ENCODE measurements around the gene ELOB. TPM values are rescaled to one million over a fixed set of nuclear protein-coding genes. Genes with fewer than 3 reads are reported as not detected.

ELOB gene
- total and polyA plus RNA-seq, 7 donors = 226 to 660 (median 317) TPM

DNA sequence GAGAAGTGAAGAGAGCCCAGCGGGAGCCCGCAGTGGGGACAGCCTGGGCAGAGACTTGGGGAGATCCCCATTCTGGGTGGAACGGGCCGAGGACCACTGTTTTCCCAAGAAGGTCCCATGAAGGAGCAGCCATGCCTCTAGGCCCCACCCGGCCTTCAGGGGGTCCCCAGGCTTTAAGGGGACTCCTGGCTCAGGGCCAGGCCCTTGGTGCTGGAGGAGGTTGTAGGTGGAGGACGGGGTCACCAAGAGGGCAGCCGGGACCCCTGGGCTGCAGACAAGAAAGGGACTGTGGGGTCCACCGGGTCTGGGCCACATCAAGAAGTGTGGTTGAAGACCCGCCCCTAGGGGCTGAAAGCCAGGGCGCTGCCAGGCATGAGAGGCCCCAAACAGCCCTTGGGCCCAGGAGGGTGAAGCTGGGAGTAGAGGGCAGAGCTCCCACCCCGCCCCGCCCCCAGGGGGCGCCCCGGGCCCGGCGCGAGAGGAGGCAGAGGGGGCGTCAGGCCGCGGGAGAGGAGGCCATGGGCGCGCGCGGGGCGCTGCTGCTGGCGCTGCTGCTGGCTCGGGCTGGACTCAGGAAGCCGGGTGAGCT lies 39.8 kb upstream of the ELOB start, which contains the start of gene PRSS21:
TSS of gene PRSS21 (plus strand) at position 487 of the 589 bp plus-strand sequence. CDS start at position 519, 32 bp downstream.
- DNase-seq (no peak), ATAC-seq (no peak)
- TF ChIP-seq, protein P1, sequence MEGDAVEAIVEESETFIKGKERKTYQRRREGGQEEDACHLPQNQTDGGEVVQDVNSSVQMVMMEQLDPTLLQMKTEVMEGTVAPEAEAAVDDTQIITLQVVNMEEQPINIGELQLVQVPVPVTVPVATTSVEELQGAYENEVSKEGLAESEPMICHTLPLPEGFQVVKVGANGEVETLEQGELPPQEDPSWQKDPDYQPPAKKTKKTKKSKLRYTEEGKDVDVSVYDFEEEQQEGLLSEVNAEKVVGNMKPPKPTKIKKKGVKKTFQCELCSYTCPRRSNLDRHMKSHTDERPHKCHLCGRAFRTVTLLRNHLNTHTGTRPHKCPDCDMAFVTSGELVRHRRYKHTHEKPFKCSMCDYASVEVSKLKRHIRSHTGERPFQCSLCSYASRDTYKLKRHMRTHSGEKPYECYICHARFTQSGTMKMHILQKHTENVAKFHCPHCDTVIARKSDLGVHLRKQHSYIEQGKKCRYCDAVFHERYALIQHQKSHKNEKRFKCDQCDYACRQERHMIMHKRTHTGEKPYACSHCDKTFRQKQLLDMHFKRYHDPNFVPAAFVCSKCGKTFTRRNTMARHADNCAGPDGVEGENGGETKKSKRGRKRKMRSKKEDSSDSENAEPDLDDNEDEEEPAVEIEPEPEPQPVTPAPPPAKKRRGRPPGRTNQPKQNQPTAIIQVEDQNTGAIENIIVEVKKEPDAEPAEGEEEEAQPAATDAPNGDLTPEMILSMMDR (IDR thresholded peaks at IDR 0.05) = no peak
- intact Hi-C loops (cut with DNase I) = no loop called here
- H3K4me3 ChIP-seq = no peak within 1 kb of the TSS
- no peaks in the 10 kb centered on the region for H3K36me3 ChIP-seq (ENCODE audit: insufficient read depth in 1 of 2, low read depth in 1 of 2)
- peaks cover 0 to 12% (median 2%) of the 10 kb centered on the region in 3 donors for H3K27me3 ChIP-seq (ENCODE audit: insufficient read depth in 3 of 3, low read length in 2 of 3)
- H3K9me3 ChIP-seq = no peaks in the 10 kb centered on the region
- H3K4me1 ChIP-seq = peaks cover 4% of the 10 kb centered on the region
- H3K27ac ChIP-seq = no peak within 1 kb of the TSS
- 62 to 69% (median 67%) methylated on average over 18 to 28 of the region's 28 CpGs for WGBS, 3 donors

DNA sequence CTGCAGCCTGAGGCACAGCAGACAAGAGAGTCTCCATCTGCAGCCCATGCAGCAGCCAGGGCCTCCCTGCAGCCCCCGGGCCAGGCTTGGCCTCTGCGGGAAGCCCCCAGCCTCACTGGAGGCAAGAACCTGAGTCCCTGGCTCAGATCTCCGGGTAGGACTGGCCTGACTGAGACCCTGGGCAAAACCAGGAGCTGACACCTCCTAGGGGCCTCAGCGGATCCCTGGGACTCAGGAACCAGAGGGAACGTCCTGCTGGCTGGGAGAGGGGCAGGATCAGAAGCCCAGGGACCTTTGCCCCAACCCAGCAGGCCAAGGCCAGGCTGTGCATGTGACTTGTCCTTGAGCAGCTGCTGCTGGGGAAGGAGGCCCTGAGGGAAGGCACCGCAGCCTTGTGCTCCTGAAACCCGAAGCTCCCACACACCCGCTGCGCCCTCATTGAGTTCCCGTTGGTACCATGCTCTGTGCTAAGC lies 38.3 kb upstream of the ELOB start:
- 62 to 70% (median 64%) methylated on average over 10 of the region's 10 CpGs for WGBS, 3 donors
- no peak for DNase-seq
- ATAC-seq = no peak
- Histone ChIP-seq H3K4me1 (peaks cover 6% of the 10 kb centered on the region), H3K36me3 (ENCODE audit: insufficient read depth in 1 of 2, low read depth in 1 of 2) (no peaks in the 10 kb centered on the region), H3K27me3 (ENCODE audit: insufficient read depth in 3 of 3, low read length in 2 of 3) (peaks cover 0 to 12% (median 2%) of the 10 kb centered on the region in 3 donors), H3K9me3 (no peaks in the 10 kb centered on the region), H3K27ac (no peak overlapping the region), H3K4me3 (no peak overlapping the region)
- intact Hi-C loops (cut with DNase I) = no loop called here
- TF ChIP-seq, protein P1 (IDR thresholded peaks at IDR 0.05) = no peak

DNA sequence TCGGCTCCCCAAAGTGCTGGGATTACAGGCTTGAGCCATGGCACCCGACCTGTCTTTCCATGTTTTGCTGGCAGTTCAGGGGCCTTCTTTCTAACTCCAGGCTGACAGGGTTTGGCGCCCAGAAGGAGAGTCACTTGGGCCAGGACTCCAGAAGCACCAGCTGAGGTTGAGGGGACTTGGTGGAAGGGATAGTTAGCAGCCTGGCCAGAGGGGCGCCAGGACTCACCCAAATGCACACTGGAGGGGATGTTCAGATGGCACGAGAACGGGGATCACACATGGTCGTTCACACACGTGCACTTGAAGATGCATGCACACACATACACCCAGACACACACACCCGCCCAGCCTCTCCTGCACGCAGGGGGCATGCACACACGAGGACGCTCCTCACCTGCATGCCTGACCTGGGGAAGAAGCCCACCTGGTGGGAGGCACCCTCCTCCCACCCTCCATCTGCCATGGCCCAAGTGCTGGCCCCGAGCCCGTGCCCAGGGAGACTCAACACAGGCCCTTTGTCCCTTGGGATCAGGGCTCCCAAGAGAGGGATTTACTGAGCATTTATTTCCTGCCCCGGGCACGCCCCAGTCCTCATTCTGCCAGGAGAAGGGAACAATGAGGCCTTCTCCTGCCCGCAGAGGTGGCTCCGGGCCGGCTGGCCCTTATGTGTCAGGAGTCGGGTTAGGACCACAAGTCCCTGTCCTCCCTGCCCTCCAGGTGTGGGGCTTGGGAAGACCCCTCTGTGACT lies 37.6 kb upstream of the ELOB start:
- DNase-seq (no peak), ATAC-seq (no peak)
- peaks cover 6% of the 10 kb centered on the region for H3K4me1 ChIP-seq
- H3K27me3 ChIP-seq (ENCODE audit: insufficient read depth in 3 of 3, low read length in 2 of 3) = peaks cover 0 to 12% (median 0%) of the 10 kb centered on the region in 3 donors
- H3K4me3 ChIP-seq = no peak overlapping the region
- no peaks in the 10 kb centered on the region for H3K9me3 ChIP-seq
- intact Hi-C loops (cut with DNase I) = no loop called here
- TF ChIP-seq, protein P1 (IDR thresholded peaks at IDR 0.05) = no peak
- 66 to 77% (median 71%) methylated on average over 19 to 20 of the region's 20 CpGs for WGBS, 3 donors
- H3K27ac ChIP-seq = no peak overlapping the region
- no peaks in the 10 kb centered on the region for H3K36me3 ChIP-seq (ENCODE audit: insufficient read depth in 1 of 2, low read depth in 1 of 2)

DNA sequence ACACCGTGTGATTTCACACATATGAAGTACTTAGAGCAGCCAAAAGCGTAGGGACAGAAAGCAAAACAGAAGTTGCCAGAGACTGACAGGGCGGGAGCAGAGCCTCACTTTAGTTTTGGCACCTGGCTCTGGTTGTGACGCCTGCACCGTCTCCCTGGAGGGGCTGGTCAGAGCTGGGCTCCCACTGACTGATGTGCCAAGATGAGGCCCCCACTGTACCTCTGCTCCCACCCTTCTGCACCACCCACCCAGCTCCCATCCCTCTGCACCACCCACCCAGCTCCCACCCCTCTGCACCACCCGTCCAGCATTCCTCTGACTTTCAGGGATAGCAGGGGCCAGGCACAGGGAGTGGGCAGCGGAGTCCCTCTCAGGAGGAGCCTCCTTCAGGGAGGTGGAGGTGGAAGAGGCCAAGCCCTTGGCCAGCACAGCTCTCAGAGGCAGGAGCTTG lies 36.7 kb upstream of the ELOB start:
- H3K4me3 ChIP-seq = no peak overlapping the region
- no peaks in the 10 kb centered on the region for H3K36me3 ChIP-seq (ENCODE audit: insufficient read depth in 1 of 2, low read depth in 1 of 2)
- H3K27me3 ChIP-seq (ENCODE audit: insufficient read depth in 3 of 3, low read length in 2 of 3) = peaks cover 0 to 12% (median 0%) of the 10 kb centered on the region in 3 donors
- no peak for DNase-seq
- no peak for ATAC-seq
- H3K27ac ChIP-seq = no peak overlapping the region
- H3K4me1 ChIP-seq = peaks cover 6% of the 10 kb centered on the region
- TF ChIP-seq, protein P1 (IDR thresholded peaks at IDR 0.05) = no peak
- 45 to 49% (median 47%) methylated on average over 6 to 7 of the region's 7 CpGs for WGBS, 3 donors
- no peaks in the 10 kb centered on the region for H3K9me3 ChIP-seq
- intact Hi-C loops (cut with DNase I) = no loop called here

Data from psoas muscle (tissue), 8 donors.